HG02885 (cell line): ENCODE results near the gene CFD.
"Not testable (repeated sequence)": the region's sequence is repeated elsewhere in the genome, so short reads cannot be mapped to it uniquely, and the experiment has no call there.

ENCODE experiments used
- ATAC-seq: cut with Tn5 transposase; IDR thresholded peaks from one replicate; pipeline ENCODE4 v1.9.1; 2021; ENCODE audit warnings: mild to moderate bottlenecking; ENCODE audit not compliant: unreplicated experiment, poor library complexity

Gene CFD

GRCh38 chr19:884420-885211 lies 25.2 kb downstream of the CFD start:
- no peak for ATAC-seq

- ATAC-seq: no peak
Measured at GRCh38 chr19:885536-886224, 26.2 kb downstream of the CFD start.

- no peak for ATAC-seq
Measured at GRCh38 chr19:887072-887471, 27.6 kb downstream of the CFD start.

GRCh38 chr19:887599-887998 lies 28.1 kb downstream of the CFD start:
- no peak for ATAC-seq

- ATAC-seq: no peak
Measured at GRCh38 chr19:888581-889385, 29.3 kb downstream of the CFD start.

GRCh38 chr19:889662-890295 lies 30.3 kb downstream of the CFD start:
- ATAC-seq: no peak

GRCh38 chr19:890831-891230 lies 31.4 kb downstream of the CFD start:
- no peak for ATAC-seq

- not testable (repeated sequence) for ATAC-seq
Measured at GRCh38 chr19:891421-892200, 32.1 kb downstream of the CFD start.

- no peak for ATAC-seq
Measured at GRCh38 chr19:892243-892893, 32.9 kb downstream of the CFD start.

- peak; percentile 80 for ATAC-seq
Measured at GRCh38 chr19:892894-893689, 33.6 kb downstream of the CFD start, which contains the start of the genes MED16 and RNU6-9. TSS of gene MED16 (minus strand) at chr19:893187. CDS start at chr19:891131, 2,056 bp downstream. TSS of gene RNU6-9 (plus strand) at chr19:893484.

- no peak for ATAC-seq
Measured at GRCh38 chr19:896434-896833, 37.0 kb downstream of the CFD start.

GRCh38 chr19:896999-897398 lies 37.5 kb downstream of the CFD start:
- ATAC-seq: no peak

GRCh38 chr19:897442-898039 lies 38.1 kb downstream of the CFD start:
- no peak for ATAC-seq

GRCh38 chr19:898663-899062 lies 39.2 kb downstream of the CFD start:
- ATAC-seq: no peak

- ATAC-seq: no peak
Measured at GRCh38 chr19:899336-900042, 40.0 kb downstream of the CFD start.

GRCh38 chr19:900043-900301 lies 40.5 kb downstream of the CFD start:
- no peak for ATAC-seq

- no peak for ATAC-seq
Measured at GRCh38 chr19:900302-901111, 41.0 kb downstream of the CFD start.
